GM19328 (cell line): ENCODE data around the gene ADGRG7.
A peak's percentile ranks its signal among the peaks of the same experiment; 100 is the strongest.
"Not testable (repeated sequence)": the region's sequence is repeated elsewhere in the genome, so short reads cannot be mapped to it uniquely, and the experiment has no call there.

Experiments used
- ATAC-seq: cut with Tn5 transposase; IDR thresholded peaks from one replicate; pipeline ENCODE4 v1.9.1; 2021; ENCODE audit warnings: mild to moderate bottlenecking, moderate library complexity; ENCODE audit not compliant: unreplicated experiment

The ADGRG7 gene, protein sequence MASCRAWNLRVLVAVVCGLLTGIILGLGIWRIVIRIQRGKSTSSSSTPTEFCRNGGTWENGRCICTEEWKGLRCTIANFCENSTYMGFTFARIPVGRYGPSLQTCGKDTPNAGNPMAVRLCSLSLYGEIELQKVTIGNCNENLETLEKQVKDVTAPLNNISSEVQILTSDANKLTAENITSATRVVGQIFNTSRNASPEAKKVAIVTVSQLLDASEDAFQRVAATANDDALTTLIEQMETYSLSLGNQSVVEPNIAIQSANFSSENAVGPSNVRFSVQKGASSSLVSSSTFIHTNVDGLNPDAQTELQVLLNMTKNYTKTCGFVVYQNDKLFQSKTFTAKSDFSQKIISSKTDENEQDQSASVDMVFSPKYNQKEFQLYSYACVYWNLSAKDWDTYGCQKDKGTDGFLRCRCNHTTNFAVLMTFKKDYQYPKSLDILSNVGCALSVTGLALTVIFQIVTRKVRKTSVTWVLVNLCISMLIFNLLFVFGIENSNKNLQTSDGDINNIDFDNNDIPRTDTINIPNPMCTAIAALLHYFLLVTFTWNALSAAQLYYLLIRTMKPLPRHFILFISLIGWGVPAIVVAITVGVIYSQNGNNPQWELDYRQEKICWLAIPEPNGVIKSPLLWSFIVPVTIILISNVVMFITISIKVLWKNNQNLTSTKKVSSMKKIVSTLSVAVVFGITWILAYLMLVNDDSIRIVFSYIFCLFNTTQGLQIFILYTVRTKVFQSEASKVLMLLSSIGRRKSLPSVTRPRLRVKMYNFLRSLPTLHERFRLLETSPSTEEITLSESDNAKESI

GRCh38 chr3:100609305-100609704 lies at the start of gene ADGRG7:
Gene ADGRG7, plus strand, starts transcription at chr3:100609601. Its CDS starts 256 bp downstream, at chr3:100609857.
- no peak for ATAC-seq

- ATAC-seq: no peak
Observed at GRCh38 chr3:100560426-100560825, 49.0 kb upstream of the ADGRG7 start.

- no peak for ATAC-seq
Observed at GRCh38 chr3:100561459-100562158, 47.8 kb upstream of the ADGRG7 start.

- ATAC-seq: no peak
Observed at GRCh38 chr3:100562224-100562857, 47.1 kb upstream of the ADGRG7 start.

DNA sequence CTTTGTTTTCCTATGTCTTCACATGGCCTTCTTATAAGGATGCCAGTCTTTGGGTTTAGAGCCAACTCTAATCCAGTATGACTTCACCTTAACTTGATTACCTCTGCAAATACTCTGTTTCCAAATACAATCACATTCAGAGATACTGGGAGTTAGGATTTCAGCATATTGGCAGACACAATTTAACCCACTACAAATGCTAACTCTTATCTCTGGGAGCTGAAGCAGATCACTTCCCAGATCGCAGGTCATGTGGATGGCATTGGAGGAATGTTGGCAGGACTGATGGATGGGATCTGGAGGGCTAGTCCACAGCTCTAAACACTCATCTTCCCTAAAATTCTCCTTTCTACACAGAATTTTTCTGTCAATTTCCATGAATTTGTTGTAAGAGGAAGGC lies 46.2 kb upstream of the ADGRG7 start:
- no peak for ATAC-seq

- ATAC-seq: no peak
Observed at GRCh38 chr3:100563652-100564211, 45.7 kb upstream of the ADGRG7 start.

GRCh38 chr3:100570811-100571210 lies 38.6 kb upstream of the ADGRG7 start:
- no peak for ATAC-seq

- no peak for ATAC-seq
Observed at GRCh38 chr3:100574536-100574935, 34.9 kb upstream of the ADGRG7 start.

- ATAC-seq: no peak
Observed at GRCh38 chr3:100575704-100576103, 33.7 kb upstream of the ADGRG7 start.

- ATAC-seq: no peak
Observed at GRCh38 chr3:100577382-100578008, 31.9 kb upstream of the ADGRG7 start.

GRCh38 chr3:100578646-100579045 lies 30.8 kb upstream of the ADGRG7 start:
- no peak for ATAC-seq

- ATAC-seq: no peak
Observed at GRCh38 chr3:100580147-100580546, 29.3 kb upstream of the ADGRG7 start.

DNA sequence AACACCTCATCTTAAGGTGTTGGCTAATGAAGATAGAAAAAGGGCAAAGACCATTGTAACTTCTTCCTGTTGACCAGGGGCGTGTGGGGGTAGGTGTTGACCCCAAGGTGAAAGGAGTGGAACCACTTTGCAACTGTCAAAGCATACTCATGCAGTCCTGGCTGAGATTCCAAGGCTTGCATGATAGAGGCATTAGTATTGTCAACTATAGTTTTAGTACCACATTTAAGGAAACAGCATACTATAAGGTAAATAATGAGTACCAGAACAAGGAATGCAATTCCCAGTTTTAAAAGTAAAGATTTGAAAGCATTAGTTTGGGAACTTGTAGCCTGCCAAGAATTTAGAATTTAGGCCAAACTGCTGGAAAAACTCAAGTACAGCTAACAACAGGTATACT lies 27.8 kb upstream of the ADGRG7 start:
- no peak for ATAC-seq

DNA sequence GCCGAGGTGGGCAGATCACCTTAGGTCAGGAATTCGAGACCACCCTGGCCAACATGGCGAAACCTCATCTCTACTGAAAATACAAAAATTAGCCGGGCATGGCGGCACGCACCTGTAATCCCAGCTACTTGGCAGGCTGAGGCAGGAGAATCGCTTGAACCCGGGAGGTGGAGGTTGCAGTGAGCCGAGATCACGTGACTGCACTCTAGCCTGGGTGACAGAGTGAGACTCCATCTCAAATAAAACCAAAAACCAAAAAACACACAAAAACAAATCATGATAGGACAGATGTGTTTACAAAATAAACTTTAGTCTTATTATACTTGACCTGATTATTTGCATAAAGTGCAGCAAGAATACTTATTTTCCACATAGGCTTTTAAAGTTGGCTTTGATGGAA lies 27.2 kb upstream of the ADGRG7 start:
- ATAC-seq: not testable (repeated sequence)

GRCh38 chr3:100584101-100584660 lies 25.2 kb upstream of the ADGRG7 start:
- no peak for ATAC-seq

DNA sequence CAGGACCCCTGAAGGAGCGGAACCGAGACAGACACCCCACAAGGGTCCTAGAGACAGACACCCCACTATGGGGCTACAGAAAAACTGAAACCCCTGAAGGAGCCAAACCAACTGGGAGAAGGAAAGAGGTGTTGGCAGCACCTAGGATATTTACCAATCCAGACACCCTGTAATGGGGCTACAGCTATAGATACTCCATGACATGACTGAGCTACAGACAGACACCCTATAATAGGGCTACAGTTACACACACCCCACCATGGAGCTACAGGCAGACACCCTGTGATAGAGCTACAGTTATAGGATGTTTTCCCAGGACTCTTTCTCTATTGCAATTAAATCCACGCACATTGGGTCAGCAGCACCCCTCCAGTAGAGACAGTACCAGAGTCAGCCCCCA lies 22.6 kb upstream of the ADGRG7 start:
- ATAC-seq: no peak

DNA sequence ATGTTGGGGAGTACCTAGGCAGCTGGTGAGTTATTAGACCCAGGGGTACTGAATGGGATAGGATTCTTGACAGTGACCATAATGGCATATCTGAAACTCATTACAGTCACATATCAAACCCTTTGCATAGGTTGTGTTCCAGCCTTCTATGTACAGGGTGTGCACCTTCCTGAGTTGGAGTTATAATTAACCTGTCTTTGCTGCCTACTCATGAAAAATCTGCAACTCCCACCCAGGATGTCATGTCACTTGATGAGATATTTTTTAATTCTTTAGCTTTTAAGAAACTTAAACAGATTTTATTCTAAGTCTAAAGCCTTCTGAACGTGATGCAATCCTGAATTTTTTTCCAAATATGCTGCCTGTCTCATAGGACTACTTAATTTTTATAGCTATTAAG lies 21.1 kb upstream of the ADGRG7 start:
- no peak for ATAC-seq

DNA sequence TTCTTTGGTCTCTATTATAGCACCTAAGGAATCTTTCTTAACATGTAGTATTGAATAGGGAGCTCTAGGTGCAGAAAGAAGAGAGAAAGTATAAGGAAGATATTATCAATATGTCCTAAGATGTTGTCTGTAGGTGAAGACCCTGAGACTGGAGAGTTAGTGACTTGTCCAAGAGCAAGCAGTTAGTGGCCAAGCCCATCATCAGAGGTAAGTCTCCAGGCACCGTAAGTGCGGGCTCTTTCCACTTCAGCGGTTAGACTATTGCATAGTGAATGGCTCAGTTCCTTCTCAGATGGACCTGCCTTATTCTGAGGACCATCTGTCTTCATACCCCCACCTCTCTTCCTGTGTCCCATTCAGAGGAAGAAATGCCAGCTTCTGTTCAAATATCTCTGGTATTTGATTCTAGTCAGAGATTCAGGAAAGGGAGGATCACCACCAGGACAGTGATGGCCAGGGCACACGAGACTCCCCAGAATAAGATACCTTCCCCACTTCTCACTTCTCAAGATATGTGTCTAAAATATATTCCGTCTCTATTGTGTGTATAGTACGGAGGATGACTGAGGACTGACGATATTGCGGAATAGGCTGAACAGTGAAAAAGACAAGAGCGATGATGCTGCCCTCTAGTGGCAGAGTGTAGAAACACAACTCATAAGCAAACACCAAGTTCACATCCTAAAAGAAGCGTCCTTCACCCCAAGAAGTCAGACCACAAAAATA lies 19.1 kb upstream of the ADGRG7 start:
- peak; percentile 70 for ATAC-seq

- ATAC-seq: no peak
Observed at GRCh38 chr3:100590840-100591147, 18.6 kb upstream of the ADGRG7 start.
